Sigmoid colon (tissue), 4 donors: Measurements from ENCODE around the gene PIANP.

ENCODE experiments used
- CTCF ChIP-seq, 4 experiments: fragments of 450-650 bp in 3 of 4; fragments of 200-600 bp in 1 of 4; IDR thresholded peaks; one replicate each; pipeline ENCODE4 v1.5.1; 2016 to 2019; ENCODE audit warnings: antibody characterized with exemption in 4 of 4, mild to moderate bottlenecking in 3 of 4, moderate library complexity in 2 of 4
- POLR2A ChIP-seq, 2 donors: fragments of 450-650 bp; IDR thresholded peaks; one replicate each; pipeline ENCODE4 v1.6.1; 2016; ENCODE audit warnings: antibody characterized with exemption in 2 of 2, mild to moderate bottlenecking in 2 of 2, moderate library complexity in 2 of 2
- POLR2AphosphoS5 ChIP-seq, 4 donors: sonication (generic); formaldehyde crosslinking; IDR thresholded peaks; one replicate each; pipeline ENCODE4 v1.6.1; 2017; ENCODE audit warnings: antibody characterized with exemption in 4 of 4

GRCh38 chr12:6748761-6749160, 48.1 kb upstream of the PIANP start:
- TF ChIP-seq CTCF (IDR thresholded peaks at IDR 0.05) (no peak), POLR2A (IDR thresholded peaks at IDR 0.05) (no peak), POLR2AphosphoS5 (IDR thresholded peaks at IDR 0.05) (no peak)
